Skeletal muscle satellite cell (primary cell): ENCODE results near the gene CENPM. TPM values are rescaled to one million over a fixed set of nuclear protein-coding genes. Genes with fewer than 3 reads are reported as not detected.

Experiments used
- H3K27me3 ChIP-seq: 2 replicates; pipeline ENCODE4 v1.7.0; 2013; ENCODE audit warnings: low read length; ENCODE audit not compliant: control insufficient read depth, insufficient read depth
- H3K36me3 ChIP-seq: 2 replicates; pipeline ENCODE4 v1.7.0; 2013; ENCODE audit warnings: mild to moderate bottlenecking, control low read depth, low read length; ENCODE audit not compliant: insufficient read depth
- H3K4me1 ChIP-seq: 2 replicates; pipeline ENCODE4 v1.7.0; 2013; ENCODE audit warnings: low read length; ENCODE audit not compliant: control insufficient read depth, insufficient read depth
- H3K4me2 ChIP-seq: 2 replicates; pipeline ENCODE4 v1.7.0; 2013; ENCODE audit warnings: mild to moderate bottlenecking, low read length
- H3K4me3 ChIP-seq: 2 replicates; pipeline ENCODE4 v1.7.0; 2013; ENCODE audit warnings: low read length
- H3K9ac ChIP-seq: 2 replicates; pipeline ENCODE4 v1.7.0; 2013; ENCODE audit warnings: mild to moderate bottlenecking, low read depth, low read length, moderate library complexity
- H3K9me3 ChIP-seq: replicated peaks from 2 replicates; pipeline ENCODE4 v1.7.0; 2013; ENCODE audit warnings: mild to moderate bottlenecking, control low read depth, low read length
- total RNA-seq: library from RNA; depleted of rRNA; stranded (reverse); fragments of >200 nt; gene quantifications from 2 replicates; pipeline ENCODE4 v1.2.3, GENCODE V29; 2012; rRNA removed

The CENPM gene, protein sequence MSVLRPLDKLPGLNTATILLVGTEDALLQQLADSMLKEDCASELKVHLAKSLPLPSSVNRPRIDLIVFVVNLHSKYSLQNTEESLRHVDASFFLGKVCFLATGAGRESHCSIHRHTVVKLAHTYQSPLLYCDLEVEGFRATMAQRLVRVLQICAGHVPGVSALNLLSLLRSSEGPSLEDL
- total RNA-seq = 12.4 and 14.9 TPM in 2 replicates

- H3K36me3 ChIP-seq = no peaks in the 10 kb centered on the region
- H3K4me3 ChIP-seq = peak within 1 kb of the TSS; percentile 92
- H3K27me3 ChIP-seq = peaks cover 4% of the 10 kb centered on the region
- H3K9ac ChIP-seq = peak within 1 kb of the TSS; percentile 80
- peaks cover 20% of the 10 kb centered on the region for H3K4me1 ChIP-seq
- H3K4me2 ChIP-seq = peak within 1 kb of the TSS; percentile 96
- no peaks in the 10 kb centered on the region for H3K9me3 ChIP-seq
Observed at GRCh38 chr22:41946629-41947423, at the start of gene CENPM. Gene CENPM, minus strand, starts transcription at chr22:41947152. Its CDS starts 76 bp downstream, at chr22:41947076.

- Histone ChIP-seq H3K36me3 (no peaks in the 10 kb centered on the region), H3K27me3 (peaks cover 63% of the 10 kb centered on the region), H3K9ac (no peak overlapping the region), H3K4me3 (no peak overlapping the region), H3K9me3 (no peaks in the 10 kb centered on the region), H3K4me2 (no peak overlapping the region), H3K4me1 (peaks cover 4% of the 10 kb centered on the region)
Observed at GRCh38 chr22:41995211-41995610, 48.3 kb upstream of the CENPM start.

GRCh38 chr22:41992496-41992895 lies 45.5 kb upstream of the CENPM start:
- no peaks in the 10 kb centered on the region for H3K4me1 ChIP-seq
- H3K9ac ChIP-seq = no peak overlapping the region
- no peaks in the 10 kb centered on the region for H3K9me3 ChIP-seq
- no peaks in the 10 kb centered on the region for H3K36me3 ChIP-seq
- H3K27me3 ChIP-seq = peaks cover 63% of the 10 kb centered on the region
- H3K4me3 ChIP-seq = no peak overlapping the region
- no peak overlapping the region for H3K4me2 ChIP-seq

DNA sequence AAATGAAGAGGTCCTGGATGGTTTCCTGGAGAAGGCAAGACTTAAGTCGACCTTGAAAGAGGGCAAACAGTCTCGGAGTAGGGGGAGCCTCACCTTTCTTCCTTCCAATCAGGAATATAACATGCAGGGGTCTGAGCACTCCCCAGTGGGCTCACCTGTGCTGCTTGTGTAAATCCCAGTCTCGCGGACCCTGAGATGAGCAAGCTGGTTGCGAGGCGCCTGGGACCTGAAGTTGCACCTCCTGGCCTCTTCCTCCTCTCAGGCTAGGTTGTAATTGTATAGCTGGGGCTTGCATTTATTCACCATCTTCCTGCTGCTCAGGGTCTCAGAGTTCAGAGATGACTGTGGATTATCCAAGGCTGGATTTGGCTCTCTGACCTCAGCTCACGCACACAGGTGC lies 44.2 kb upstream of the CENPM start:
- H3K9me3 ChIP-seq = no peaks in the 10 kb centered on the region
- no peaks in the 10 kb centered on the region for H3K4me1 ChIP-seq
- H3K27me3 ChIP-seq = peaks cover 52% of the 10 kb centered on the region
- no peaks in the 10 kb centered on the region for H3K36me3 ChIP-seq
- H3K9ac ChIP-seq = no peak overlapping the region
- H3K4me2 ChIP-seq = no peak overlapping the region
- no peak overlapping the region for H3K4me3 ChIP-seq

DNA sequence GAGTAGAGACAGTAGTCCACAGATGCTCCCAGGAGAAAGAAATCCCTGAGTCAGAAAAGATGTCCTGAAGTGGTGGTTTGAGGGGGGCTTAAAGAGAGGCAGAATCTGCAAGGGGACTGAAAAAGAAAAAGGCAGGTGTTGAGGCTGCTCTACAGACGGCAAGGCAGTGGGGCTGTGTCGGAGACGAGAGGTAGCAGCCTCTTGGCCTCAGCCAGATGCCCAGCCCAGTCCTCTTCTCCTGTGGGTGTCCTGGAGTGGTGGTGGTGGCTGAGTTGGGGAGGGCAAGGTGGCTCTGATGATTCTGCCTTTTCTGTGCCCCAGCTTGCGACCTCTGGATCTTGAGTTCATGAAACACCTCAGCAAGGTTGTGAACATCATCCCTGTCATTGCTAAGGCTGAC lies 42.3 kb upstream of the CENPM start:
- no peaks in the 10 kb centered on the region for H3K9me3 ChIP-seq
- H3K4me1 ChIP-seq = no peaks in the 10 kb centered on the region
- no peak overlapping the region for H3K4me2 ChIP-seq
- peaks cover 43% of the 10 kb centered on the region for H3K27me3 ChIP-seq
- no peak overlapping the region for H3K4me3 ChIP-seq
- H3K9ac ChIP-seq = no peak overlapping the region
- H3K36me3 ChIP-seq = no peaks in the 10 kb centered on the region

GRCh38 chr22:41987276-41987675 lies 40.3 kb upstream of the CENPM start:
- Histone ChIP-seq H3K4me3 (no peak overlapping the region), H3K4me2 (no peak overlapping the region), H3K36me3 (no peaks in the 10 kb centered on the region), H3K9me3 (no peaks in the 10 kb centered on the region), H3K4me1 (no peaks in the 10 kb centered on the region), H3K9ac (no peak overlapping the region), H3K27me3 (peaks cover 42% of the 10 kb centered on the region)

DNA sequence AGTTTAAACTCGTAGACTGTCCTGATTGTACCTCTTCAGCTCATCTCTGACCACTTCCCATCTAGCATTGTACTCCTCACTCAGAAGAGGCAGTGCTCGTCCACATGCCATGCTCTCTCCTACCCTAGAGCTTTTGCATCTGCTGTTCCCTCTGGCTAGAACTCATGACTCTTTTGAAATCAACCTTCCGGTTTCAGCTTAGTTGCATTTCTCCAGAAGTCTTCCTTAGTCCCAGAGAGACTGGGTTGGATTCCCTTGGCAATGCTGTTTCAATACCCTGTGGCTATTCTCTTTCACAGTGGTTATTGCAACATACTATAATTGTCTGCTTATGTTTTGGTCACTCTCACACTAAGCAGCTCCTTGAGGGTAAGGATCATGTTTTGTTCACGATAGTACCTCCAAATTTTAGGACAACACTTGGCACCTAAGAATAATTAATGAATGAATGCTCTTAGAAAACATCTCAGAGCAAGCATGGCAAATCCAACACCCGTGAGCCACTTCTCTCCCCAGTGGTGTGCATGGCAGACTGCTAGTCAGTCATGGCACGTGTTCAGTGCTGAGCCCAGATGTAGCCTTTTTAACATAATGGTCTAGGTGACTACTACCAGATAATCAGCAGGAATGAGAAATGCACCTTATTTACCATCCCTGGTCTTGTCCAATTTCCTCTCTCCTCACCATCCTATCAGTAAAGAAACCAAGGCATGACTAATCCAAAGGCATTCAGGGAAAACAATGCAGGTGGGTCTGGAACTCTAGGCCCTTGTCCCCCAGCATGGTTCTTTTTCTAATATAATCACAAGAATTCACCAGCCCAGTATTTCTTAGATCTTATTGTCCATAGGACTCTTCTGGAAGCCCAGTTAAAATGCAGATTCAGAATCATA lies 36.8 kb upstream of the CENPM start:
- Histone ChIP-seq H3K4me3 (no peak overlapping the region), H3K9me3 (no peaks in the 10 kb centered on the region), H3K4me2 (no peak overlapping the region), H3K27me3 (peaks cover 45% of the 10 kb centered on the region), H3K4me1 (no peaks in the 10 kb centered on the region), H3K36me3 (no peaks in the 10 kb centered on the region), H3K9ac (no peak overlapping the region)

GRCh38 chr22:41982865-41983264 lies 35.9 kb upstream of the CENPM start:
- no peak overlapping the region for H3K4me3 ChIP-seq
- H3K4me1 ChIP-seq = no peaks in the 10 kb centered on the region
- no peak overlapping the region for H3K9ac ChIP-seq
- H3K4me2 ChIP-seq = no peak overlapping the region
- H3K27me3 ChIP-seq = peaks cover 44% of the 10 kb centered on the region
- H3K36me3 ChIP-seq = no peaks in the 10 kb centered on the region
- H3K9me3 ChIP-seq = no peaks in the 10 kb centered on the region

DNA sequence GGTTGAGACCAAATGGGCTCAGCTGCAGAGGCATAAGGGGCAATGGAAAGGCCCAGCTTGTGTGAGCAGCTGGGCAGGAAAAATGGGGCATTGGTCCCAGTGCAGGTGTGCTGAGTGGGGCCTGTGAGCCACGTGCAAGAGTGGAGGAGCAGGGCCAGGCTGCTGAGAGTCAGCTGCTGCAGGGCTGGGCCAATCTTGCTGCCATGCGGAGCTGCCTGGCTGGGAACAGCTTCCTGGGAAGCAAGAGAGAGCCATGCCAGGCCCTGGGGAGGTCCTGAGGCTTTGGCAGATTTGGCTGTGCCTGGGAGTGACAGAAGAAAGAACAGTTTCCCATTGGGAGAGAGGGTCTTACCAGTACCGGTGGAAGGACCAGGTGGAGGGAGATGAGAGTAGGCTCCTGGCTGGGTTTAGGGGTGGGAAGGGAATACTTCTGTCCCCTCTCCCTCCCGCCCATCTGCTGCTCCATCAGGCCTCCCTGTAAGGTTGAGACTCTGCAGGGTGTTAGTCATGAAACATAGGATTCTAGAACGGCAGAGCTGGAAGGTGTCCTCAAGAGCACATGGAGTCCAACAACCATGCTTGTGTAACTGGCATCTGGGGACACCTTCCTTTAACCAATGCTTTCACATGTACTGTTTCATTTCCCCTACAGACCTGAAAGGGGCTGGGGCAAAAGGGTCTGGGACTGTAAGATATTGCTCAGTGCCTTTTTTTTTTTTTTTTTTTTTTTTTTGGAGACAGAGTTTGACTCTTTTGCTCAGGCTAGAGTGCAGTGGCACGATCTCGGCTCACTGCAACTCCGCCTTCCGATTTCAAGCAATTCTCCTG lies 32.7 kb upstream of the CENPM start:
- Histone ChIP-seq H3K4me2 (no peak overlapping the region), H3K9ac (no peak overlapping the region), H3K4me1 (no peaks in the 10 kb centered on the region), H3K4me3 (no peak overlapping the region), H3K36me3 (no peaks in the 10 kb centered on the region), H3K27me3 (peaks cover 57% of the 10 kb centered on the region), H3K9me3 (no peaks in the 10 kb centered on the region)

- Histone ChIP-seq H3K4me1 (no peaks in the 10 kb centered on the region), H3K4me3 (no peak overlapping the region), H3K36me3 (no peaks in the 10 kb centered on the region), H3K9ac (no peak overlapping the region), H3K27me3 (peaks cover 53% of the 10 kb centered on the region), H3K4me2 (no peak overlapping the region), H3K9me3 (no peaks in the 10 kb centered on the region)
Observed at GRCh38 chr22:41978732-41979131, 31.8 kb upstream of the CENPM start.
